GM18502 (cell line): Measurements from ENCODE around the gene IDH3B.

Source experiments
- ATAC-seq: cut with Tn5 transposase; IDR thresholded peaks from one replicate; pipeline ENCODE4 v1.9.1; 2021; ENCODE audit warnings: mild to moderate bottlenecking; ENCODE audit not compliant: unreplicated experiment, poor library complexity

Gene IDH3B

GRCh38 chr20:2625062-2625461 lies 39.0 kb downstream of the IDH3B start:
- no peak for ATAC-seq

DNA sequence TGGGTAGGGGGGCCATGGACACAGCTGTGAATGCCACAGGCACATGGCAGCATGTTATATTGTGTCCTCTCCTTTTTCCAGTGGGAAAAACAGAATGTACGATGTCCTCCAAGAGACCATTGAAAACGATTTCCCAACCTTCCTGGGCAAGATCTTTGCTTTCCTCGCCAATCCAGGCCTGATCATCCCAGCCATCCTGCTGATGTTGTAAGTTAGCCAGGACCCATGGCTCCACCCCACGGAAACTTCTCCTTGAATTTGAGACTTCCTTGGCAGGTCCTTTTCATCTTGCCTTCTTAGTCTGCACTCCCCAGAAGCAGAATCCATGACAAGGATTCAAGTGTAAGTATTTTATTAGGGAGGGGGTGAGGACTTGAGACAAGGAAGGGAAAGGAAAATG lies 39.8 kb downstream of the IDH3B start:
- no peak for ATAC-seq

DNA sequence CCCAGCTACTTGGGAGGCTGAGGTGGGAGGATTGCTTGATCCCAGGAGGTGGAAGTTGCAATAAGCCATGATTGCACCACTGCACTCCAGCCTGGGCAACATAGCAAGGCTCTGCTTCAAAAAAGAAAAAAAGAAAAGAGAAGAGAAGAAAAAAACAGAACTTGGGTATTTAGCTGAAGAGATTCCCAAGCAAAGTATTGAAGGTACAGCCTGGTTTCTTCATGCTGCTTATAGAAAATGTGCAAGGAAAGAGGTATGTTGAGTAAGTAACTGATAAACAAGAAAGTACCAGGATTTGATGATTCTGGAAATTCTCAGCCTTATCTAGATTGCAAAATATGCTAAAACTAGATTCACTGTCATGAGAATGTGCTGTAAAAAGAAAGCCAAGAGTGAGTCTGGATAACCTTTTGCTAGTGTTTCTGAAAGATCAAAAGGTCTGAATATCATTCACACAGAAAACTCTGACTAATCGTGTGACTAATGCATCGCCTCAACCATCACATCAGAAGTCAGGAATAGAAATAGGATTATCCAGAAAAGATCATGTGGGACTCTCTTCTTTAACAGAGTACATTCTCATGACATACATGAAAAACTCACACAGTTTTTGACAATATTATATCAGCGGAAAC lies 43.9 kb downstream of the IDH3B start:
- no peak for ATAC-seq

DNA sequence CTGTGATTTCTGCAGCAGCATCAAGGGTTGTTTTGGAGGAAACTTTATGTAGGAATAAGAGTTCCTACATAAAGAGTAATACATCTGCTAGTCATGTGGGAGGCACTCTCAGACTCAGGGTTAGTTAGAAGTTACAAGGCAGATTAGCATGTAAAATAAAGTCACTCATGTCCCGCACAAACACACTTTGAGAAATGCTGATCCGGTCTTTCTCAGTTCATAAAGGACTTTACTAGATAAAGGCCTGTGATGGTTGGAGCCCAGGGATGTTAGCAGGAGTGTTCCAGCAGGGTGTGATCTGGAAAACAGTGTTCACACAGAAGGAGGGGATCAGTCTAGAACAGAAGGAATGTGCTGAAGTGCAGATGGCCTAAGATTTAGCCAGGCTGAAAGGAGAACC lies 44.7 kb downstream of the IDH3B start:
- ATAC-seq, result no peak

GRCh38 chr20:2618815-2619214 lies 45.2 kb downstream of the IDH3B start:
- no peak for ATAC-seq

DNA sequence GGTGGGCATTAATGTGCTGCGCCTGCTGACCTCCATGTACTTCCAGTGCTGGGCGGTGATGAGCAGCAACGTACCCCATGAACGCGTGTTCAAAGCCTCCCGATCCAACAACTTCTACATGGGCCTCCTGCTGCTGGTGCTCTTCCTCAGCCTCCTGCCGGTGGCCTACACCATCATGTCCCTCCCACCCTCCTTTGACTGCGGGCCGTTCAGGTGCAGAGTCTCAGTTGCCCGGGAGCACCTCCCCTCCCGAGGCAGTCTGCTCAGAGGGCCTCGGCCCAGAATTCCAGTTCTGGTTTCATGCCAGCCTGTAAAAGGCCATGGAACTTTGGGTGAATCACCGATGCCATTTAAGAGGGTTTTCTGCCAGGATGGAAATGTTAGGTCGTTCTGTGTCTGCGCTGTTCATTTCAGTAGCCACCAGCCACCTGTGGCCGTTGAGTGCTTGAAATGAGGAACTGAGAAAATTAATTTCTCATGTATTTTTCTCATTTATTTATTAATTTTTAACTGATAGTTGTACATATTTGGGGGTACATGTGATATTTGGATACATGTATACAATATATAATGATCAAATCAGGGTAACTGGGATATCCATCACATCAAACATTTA lies 46.8 kb downstream of the IDH3B start:
- no peak for ATAC-seq

GRCh38 chr20:2616634-2617033 lies 47.4 kb downstream of the IDH3B start:
- ATAC-seq, result no peak

- no peak for ATAC-seq
Measured at GRCh38 chr20:2612073-2612472, 51.9 kb downstream of the IDH3B start.

GRCh38 chr20:2610941-2611720 lies 52.9 kb downstream of the IDH3B start:
- no peak for ATAC-seq

GRCh38 chr20:2610326-2610725 lies 53.7 kb downstream of the IDH3B start:
- ATAC-seq, result no peak
